NCI-H69 (cell line): ENCODE data around the gene YOD1.

Experiments
- DNase-seq: peaks from one replicate; lab custom pipeline; 2025; lab: John Stamatoyannopoulos, UW

Gene YOD1

GRCh38 chr1:207051191-207051943, at the start of gene YOD1:
Gene YOD1, minus strand, starts transcription at chr1:207051208. Its CDS starts 178 bp downstream, at chr1:207051030.
- peak; percentile 78 for DNase-seq

GRCh38 chr1:207097871-207098324, 46.9 kb upstream of the YOD1 start:
- DNase-seq, result no peak

GRCh38 chr1:207093944-207094343, 42.9 kb upstream of the YOD1 start:
- DNase-seq, result no peak

- DNase-seq, result no peak
Observed at GRCh38 chr1:207091200-207091908, 40.3 kb upstream of the YOD1 start.

- DNase-seq, result no peak
Observed at GRCh38 chr1:207089627-207090355, 38.8 kb upstream of the YOD1 start.

GRCh38 chr1:207088701-207089626, 38.0 kb upstream of the YOD1 start, which contains the start of gene C4BPB:
Gene C4BPB, plus strand, starts transcription at chr1:207088860. Its CDS starts 672 bp downstream, at chr1:207089532.
- DNase-seq, result peak; percentile 11

- DNase-seq, result no peak
Observed at GRCh38 chr1:207088161-207088560, 37.2 kb upstream of the YOD1 start.

- no peak for DNase-seq
Observed at GRCh38 chr1:207085887-207086286, 34.9 kb upstream of the YOD1 start.

GRCh38 chr1:207084701-207085180, 33.7 kb upstream of the YOD1 start:
- DNase-seq, result peak; percentile 75

GRCh38 chr1:207084232-207084631, 33.2 kb upstream of the YOD1 start:
- no peak for DNase-seq

GRCh38 chr1:207081806-207082205, 30.8 kb upstream of the YOD1 start:
- DNase-seq, result no peak

- DNase-seq, result no peak
Observed at GRCh38 chr1:207081088-207081487, 30.1 kb upstream of the YOD1 start.

GRCh38 chr1:207079706-207080241, 28.8 kb upstream of the YOD1 start:
- DNase-seq, result no peak

GRCh38 chr1:207078578-207079132, 27.6 kb upstream of the YOD1 start:
- no peak for DNase-seq

GRCh38 chr1:207077470-207078377, 26.7 kb upstream of the YOD1 start:
- peak; percentile 73 for DNase-seq

GRCh38 chr1:207077012-207077411, 26.0 kb upstream of the YOD1 start:
- DNase-seq, result no peak

- DNase-seq, result no peak
Observed at GRCh38 chr1:207076181-207076955, 25.4 kb upstream of the YOD1 start.

GRCh38 chr1:207073906-207074820, 23.2 kb upstream of the YOD1 start:
- DNase-seq, result no peak
